ENCODE data around the gene FBN1.

The FBN1 gene

GRCh38 chr15:48650931-48651330 lies 5.4 kb upstream of the FBN1 start:
- no peak for DNase-seq

DNA sequence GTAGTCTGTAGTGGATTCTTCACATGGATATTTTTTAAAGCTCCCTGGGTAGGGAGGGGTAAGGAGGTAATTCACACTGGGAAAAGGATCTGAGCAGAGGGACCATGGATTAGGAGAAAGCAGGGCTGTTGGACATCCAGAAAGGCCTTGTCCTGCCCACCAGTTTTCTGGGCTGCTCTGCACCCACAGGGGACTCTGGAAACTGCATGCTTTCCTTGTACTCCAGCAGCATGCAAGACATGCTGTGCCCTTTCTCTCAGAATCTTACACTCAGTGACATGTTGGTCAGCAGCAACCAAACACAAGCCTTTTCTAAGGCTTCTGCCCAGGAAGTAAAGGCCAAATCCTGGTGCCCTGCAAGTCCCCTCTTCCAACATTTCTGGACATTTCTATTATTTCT lies 2.5 kb upstream of the FBN1 start:
- DNase-seq = no peak

DNA sequence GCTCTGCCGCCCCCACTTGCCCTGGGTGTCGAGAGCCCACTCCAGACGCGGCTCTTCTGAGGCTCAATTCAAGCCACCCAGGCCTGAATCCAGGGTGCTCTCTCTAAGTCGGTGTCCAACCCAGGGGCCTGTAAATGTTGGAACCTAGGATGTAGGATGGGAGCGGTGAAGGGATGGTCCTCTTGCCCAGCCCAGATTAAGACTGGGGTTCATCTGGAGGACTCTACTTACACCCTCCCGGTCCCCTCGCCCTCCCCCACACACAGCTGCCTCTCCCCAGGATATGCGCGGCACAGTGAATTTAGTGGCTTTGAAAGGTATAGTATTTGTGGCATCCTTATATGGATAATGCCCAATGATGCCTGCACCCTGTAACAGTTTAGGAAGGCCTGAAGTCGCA lies 822 bp upstream of the FBN1 start:
- no peak for DNase-seq

DNA sequence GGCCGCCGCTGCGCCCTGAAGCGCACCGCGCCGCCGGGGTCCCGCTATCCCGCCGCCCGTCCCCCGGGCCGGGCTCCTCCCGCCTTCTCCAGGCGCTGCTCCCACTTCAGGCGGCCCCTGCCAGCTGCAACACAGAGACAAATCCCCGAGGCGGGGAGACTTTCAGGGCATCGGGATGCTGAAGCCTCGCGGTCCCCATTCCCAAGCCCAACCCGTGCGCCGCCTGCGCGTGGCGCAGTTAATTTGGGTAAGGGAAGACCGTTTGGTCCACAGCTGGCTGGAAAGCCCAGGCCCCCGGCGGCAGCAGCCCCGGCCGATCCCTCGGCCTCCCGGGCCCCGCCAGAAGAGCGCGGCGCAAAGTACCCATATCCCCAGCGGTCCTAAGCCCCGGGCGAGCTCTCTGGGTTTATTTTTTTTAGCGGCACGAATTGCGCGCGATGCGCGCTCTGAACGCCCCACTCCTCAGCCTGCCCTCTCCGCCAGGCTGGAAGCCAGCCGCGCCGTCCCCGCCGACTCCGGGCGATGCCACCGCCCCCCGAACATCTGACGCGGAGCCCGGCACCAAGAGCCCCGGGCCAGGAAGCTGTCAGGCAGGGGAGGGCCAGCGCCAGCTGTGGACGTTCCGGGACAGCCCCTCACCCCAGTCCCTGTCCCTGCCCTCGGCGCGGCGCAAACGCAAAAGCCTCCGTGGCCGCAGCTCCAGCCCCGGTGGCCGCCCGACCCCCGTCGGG lies 517 bp downstream of the FBN1 start:
- no peak for DNase-seq

DNA sequence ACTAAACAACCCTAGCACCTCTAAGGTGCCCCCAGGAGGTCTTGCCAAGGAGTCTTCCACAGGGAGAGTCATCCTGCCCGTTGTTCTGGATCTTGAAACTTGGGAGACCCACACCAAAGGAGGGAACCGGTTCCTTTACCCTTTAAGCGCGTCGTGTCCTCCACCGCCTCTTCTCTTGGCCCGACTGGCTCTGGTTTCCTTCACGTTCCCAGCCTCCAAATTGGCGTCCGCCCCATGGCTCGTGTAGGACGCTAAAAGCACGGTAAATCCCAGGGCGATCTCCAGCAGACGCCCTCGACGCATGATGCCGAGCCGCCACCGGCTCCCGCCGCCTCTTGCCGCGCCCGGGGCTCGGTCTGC lies 1.1 kb downstream of the FBN1 start:
- no peak for DNase-seq

- DNase-seq = no peak
Observed at GRCh38 chr15:48643776-48644466, 1.6 kb downstream of the FBN1 start.

GRCh38 chr15:48643206-48643605 lies 2.3 kb downstream of the FBN1 start:
- no peak for DNase-seq

DNA sequence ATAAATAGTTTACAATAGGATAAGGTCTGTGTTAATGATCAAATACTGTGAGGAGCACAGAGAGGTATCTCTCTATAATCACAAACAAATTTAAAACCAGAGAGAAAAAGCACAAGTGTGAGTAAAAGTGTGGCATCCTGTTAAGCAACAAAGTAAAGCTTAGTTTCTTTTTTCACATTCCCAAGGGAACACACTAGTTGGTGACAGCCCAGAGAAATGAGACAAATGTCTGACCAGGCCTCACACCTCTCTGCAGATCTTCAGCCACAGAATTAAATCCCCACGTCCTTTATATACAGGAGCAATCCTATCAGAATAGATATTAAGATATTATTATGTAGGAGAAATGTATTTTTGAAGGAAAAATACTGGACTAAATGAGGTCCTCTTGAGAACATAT lies 2.7 kb downstream of the FBN1 start:
- DNase-seq = no peak

DNA sequence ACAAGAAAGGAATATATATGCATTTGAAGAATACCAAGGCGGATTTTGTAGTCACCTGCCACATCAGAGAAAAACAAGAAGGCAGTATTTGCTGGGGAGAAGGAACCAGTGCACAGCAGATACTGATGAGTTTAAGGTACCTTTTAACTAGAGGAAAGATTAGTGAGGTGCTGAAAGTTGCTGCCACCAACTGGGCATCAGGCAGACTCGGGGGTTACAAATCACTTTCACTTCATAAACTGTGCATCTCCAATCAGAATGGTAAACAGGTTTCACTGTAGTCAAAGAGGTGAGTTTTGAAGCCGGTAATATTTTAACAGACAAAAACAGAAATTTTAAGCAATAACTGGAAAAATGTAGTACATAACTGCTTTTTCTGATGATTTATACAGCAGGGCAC lies 4.1 kb downstream of the FBN1 start:
- DNase-seq = no peak

DNA sequence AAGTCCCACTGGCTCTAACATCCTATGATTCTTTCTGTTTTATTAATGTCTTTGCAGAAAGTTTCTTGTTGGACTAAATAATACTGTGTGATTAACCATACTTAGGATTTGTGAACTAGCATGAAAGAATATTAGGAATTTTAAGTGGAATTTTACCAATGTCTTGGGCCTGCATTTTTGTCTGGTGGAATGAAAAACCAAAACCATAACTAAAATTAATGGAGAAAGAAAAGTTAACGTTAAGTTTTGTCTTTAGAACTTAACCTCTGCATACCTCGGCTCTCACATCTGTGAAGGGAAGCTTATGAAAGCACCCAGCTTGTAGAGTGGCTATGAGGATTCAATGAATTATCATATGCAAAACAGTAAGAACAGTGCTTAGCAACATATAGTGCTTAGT lies 6.5 kb downstream of the FBN1 start:
- DNase-seq = no peak

DNA sequence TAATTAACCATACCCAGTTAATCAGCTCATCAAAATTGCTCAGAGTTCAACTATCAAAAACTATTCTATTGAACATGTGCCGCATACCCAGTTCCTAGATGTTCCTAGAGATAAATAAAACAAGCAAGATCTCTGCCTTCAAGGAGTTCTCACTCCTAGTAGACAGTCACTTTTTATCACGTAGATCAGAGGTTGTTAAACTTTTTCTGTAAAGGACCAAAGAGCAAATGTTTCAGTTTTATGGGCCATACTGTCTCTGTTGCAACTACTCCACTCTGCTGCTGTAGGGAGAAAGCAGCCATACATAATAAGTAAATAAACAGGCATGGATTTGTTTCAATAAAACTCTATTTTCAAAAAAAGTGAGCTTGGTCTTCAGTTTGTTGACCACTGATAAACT lies 7.9 kb downstream of the FBN1 start:
- no peak for DNase-seq

DNA sequence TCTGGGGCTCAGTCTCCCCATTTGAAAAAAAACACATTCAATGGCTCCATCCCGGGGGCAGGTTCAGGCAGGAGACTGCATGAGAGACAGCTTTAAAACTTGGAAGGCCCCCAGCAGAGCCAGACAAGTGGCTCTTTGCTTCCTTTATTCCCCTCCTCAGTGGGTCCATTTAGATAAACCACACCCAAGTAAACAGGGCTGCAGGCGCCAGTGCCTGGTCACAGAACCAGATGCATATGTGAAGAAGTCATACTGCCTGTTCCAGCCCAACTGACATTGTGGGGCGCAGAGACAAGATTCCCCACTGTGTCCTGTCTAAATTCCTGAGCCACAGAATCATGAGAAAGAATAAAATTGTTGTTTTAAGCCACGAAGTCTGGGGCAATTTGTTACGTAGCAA lies 9.0 kb downstream of the FBN1 start:
- DNase-seq = no peak

DNA sequence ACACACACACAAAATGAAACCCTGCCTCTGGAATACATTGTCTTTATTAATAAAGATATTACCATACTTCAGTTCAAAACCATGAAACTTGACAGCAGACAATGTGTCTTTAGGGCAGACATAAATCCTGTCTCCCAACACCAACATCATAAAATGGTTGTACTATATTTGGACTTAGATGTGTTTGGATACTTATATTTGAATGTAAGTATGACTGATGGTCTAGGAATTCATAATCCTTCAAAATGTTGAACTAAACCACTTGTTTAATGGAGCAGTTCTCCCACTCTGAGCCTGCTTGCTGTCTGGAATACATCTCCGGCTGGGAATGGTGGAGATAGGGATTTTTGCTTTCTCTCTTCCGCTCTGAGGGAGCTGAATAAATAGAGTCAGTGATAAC lies 10.6 kb downstream of the FBN1 start:
- no peak for DNase-seq

- no peak for DNase-seq
Observed at GRCh38 chr15:48634096-48634495, 11.4 kb downstream of the FBN1 start.

- DNase-seq = no peak
Observed at GRCh38 chr15:48632651-48633050, 12.9 kb downstream of the FBN1 start.

- no peak for DNase-seq
Observed at GRCh38 chr15:48631176-48631770, 14.2 kb downstream of the FBN1 start.

GRCh38 chr15:48630245-48630644 lies 15.3 kb downstream of the FBN1 start:
- no peak for DNase-seq

GRCh38 chr15:48628832-48629231 lies 16.7 kb downstream of the FBN1 start:
- no peak for DNase-seq

GRCh38 chr15:48627260-48627940 lies 18.1 kb downstream of the FBN1 start:
- no peak for DNase-seq

- no peak for DNase-seq
Observed at GRCh38 chr15:48625126-48625525, 20.4 kb downstream of the FBN1 start.

DNA sequence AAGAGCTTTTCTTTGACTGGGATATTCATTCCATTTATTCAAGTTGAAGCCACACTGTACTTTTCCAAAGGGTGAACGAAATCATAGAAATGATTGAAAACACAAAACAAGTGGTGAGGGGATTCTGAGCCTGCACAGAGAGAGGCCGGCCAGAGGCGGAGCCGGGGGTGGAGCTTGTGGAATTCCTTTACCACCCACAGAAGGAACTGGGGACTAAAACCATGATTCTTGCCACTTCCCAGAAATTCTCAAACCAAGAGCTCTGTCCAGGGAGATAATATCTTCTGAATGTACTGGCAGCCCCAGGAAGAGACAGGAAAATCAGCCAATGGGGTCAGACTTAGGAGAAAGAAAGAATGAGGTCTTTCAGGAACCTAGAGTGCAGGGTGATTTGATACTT lies 20.8 kb downstream of the FBN1 start:
- no peak for DNase-seq

DNA sequence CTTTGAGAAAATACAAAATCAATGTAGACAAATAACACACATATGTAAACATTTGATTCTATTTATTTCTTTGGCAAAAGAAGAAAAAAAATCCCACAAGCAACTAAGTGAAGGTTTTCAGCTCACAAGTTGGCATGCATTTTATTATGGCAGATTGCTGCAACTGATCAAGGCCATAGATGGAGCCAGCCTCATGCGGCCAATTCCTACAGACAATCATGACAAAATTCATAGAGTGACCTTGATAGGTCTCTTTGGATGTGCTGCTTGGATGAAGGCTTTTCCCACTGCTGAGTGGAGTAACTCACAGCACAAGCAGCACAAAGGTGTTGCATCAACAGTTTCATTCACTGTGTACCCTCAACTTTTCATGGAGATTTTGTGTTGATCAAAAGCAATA lies 22.1 kb downstream of the FBN1 start:
- DNase-seq = no peak

- no peak for DNase-seq
Observed at GRCh38 chr15:48622237-48622636, 23.3 kb downstream of the FBN1 start.

- no peak for DNase-seq
Observed at GRCh38 chr15:48619446-48619845, 26.1 kb downstream of the FBN1 start.
